Activated CD4-positive, alpha-beta memory T cell treated with anti-CD3 and anti-CD28 coated beads for 36 hours (primary cell): ENCODE measurements around the gene IQSEC1. TPM values are rescaled to one million over a fixed set of nuclear protein-coding genes. Genes with fewer than 3 reads are reported as not detected.
A peak's percentile ranks its signal among the peaks of the same experiment; 100 is the strongest.

Experiments
- CTCF ChIA-PET: fragments of 350-600 bp; sonication (Branson Sonifier 250); formaldehyde crosslinking; loops from one replicate; lab custom pipeline; 2021; ENCODE audit warnings: antibody characterized with exemption, inconsistent platforms; lab: Charles Lee
- POLR2A ChIA-PET: fragments of 350-600 bp; sonication (Branson Sonifier 250); formaldehyde crosslinking; loops from one replicate; lab custom pipeline; 2021; ENCODE audit warnings: antibody characterized with exemption; lab: Charles Lee
- DNase-seq: peaks from one replicate; pipeline ENCODE4 v3.0.0-alpha.2; 2020
- H3K27ac Mint-ChIP-seq: one replicate; pipeline ENCODE4 v1.8.0; 2021; ENCODE audit warnings: mixed read lengths
- H3K27me3 Mint-ChIP-seq: one replicate; pipeline ENCODE4 v1.8.0; 2021; ENCODE audit warnings: mixed read lengths
- H3K36me3 Mint-ChIP-seq: one replicate; pipeline ENCODE4 v1.8.0; 2021; ENCODE audit warnings: mixed read lengths
- H3K4me1 Mint-ChIP-seq: one replicate; pipeline ENCODE4 v1.8.0; 2021; ENCODE audit warnings: low read depth, mixed read lengths
- H3K4me3 Mint-ChIP-seq: one replicate; pipeline ENCODE4 v1.8.0; 2021; ENCODE audit warnings: mild to moderate bottlenecking, mixed read lengths
- H3K9me3 Mint-ChIP-seq: one replicate; pipeline ENCODE4 v1.8.0; 2021; ENCODE audit warnings: mixed read lengths
- intact Hi-C: fragments of 100-400 bp; cut with micrococcal nuclease; formaldehyde crosslinking; loops from one replicate; pipeline ENCODE4 v1.15.1; 2023
- total RNA-seq, 2 experiments: library from RNA; stranded (reverse); gene quantifications; one replicate each; pipeline ENCODE4 v1.2.3, GENCODE V29; 2021

IQSEC1 gene
- total RNA-seq, 2 experiments from 2014 or later, result 42.5 to 43.8 TPM

- Mint-ChIP-seq H3K4me3 (no peak overlapping the region), H3K4me1 (peaks cover 11% of the 10 kb centered on the region), H3K9me3 (no peaks in the 10 kb centered on the region), H3K27me3 (no peaks in the 10 kb centered on the region), H3K36me3 (no peaks in the 10 kb centered on the region), H3K27ac (no peak overlapping the region)
- POLR2A ChIA-PET, result no interaction called here
- intact Hi-C loops, result no loop called here
- CTCF ChIA-PET, result interaction anchor here (0.6 kb wide), 1 partner anchor 151 kb away, joined by 3 read pairs; no protein-coding TSS in a partner anchor
- peak; percentile 61 for DNase-seq
These were observed 32.7 kb downstream of the IQSEC1 start for GRCh38 chr3:13040361-13041074.

- H3K9me3 Mint-ChIP-seq, result no peaks in the 10 kb centered on the region
- H3K27ac Mint-ChIP-seq, result no peak overlapping the region
- no peaks in the 10 kb centered on the region for H3K27me3 Mint-ChIP-seq
- H3K4me1 Mint-ChIP-seq, result peaks cover 11% of the 10 kb centered on the region
- CTCF ChIA-PET, result interaction anchor here (0.6 kb wide), 1 partner anchor 150 kb away, joined by 3 read pairs; no protein-coding TSS in a partner anchor
- DNase-seq, result no peak
- H3K4me3 Mint-ChIP-seq, result no peak overlapping the region
- POLR2A ChIA-PET, result no interaction called here
- intact Hi-C loops, result no loop called here
- H3K36me3 Mint-ChIP-seq, result no peaks in the 10 kb centered on the region
These were observed 33.9 kb downstream of the IQSEC1 start for GRCh38 chr3:13039213-13039896.

GRCh38 chr3:13037458-13038117 lies 35.6 kb downstream of the IQSEC1 start:
- ChIA-PET POLR2A (no interaction called here), CTCF (no interaction called here)
- no peak overlapping the region for H3K27ac Mint-ChIP-seq
- no peaks in the 10 kb centered on the region for H3K36me3 Mint-ChIP-seq
- no peaks in the 10 kb centered on the region for H3K9me3 Mint-ChIP-seq
- H3K4me3 Mint-ChIP-seq, result no peak overlapping the region
- H3K27me3 Mint-ChIP-seq, result no peaks in the 10 kb centered on the region
- peaks cover 11% of the 10 kb centered on the region for H3K4me1 Mint-ChIP-seq
- no peak for DNase-seq
- intact Hi-C loops, result no loop called here

GRCh38 chr3:13034861-13035260 lies 38.4 kb downstream of the IQSEC1 start:
- Mint-ChIP-seq H3K4me3 (no peak overlapping the region), H3K27ac (no peak overlapping the region), H3K4me1 (no peaks in the 10 kb centered on the region), H3K9me3 (no peaks in the 10 kb centered on the region), H3K36me3 (no peaks in the 10 kb centered on the region), H3K27me3 (no peaks in the 10 kb centered on the region)
- no peak for DNase-seq
- ChIA-PET CTCF (no interaction called here), POLR2A (no interaction called here)
- intact Hi-C loops, result no loop called here

GRCh38 chr3:13034109-13034800 lies 39.0 kb downstream of the IQSEC1 start:
- H3K4me3 Mint-ChIP-seq, result no peak overlapping the region
- H3K4me1 Mint-ChIP-seq, result no peaks in the 10 kb centered on the region
- ChIA-PET POLR2A (no interaction called here), CTCF (interaction anchor here (1.2 kb wide), 1 partner anchor 39 kb away, joined by 3 read pairs; no protein-coding TSS in a partner anchor)
- no peak for DNase-seq
- no peak overlapping the region for H3K27ac Mint-ChIP-seq
- intact Hi-C loops, result no loop called here
- H3K36me3 Mint-ChIP-seq, result no peaks in the 10 kb centered on the region
- no peaks in the 10 kb centered on the region for H3K27me3 Mint-ChIP-seq
- H3K9me3 Mint-ChIP-seq, result no peaks in the 10 kb centered on the region

- Mint-ChIP-seq H3K27me3 (no peaks in the 10 kb centered on the region), H3K27ac (no peak overlapping the region), H3K9me3 (no peaks in the 10 kb centered on the region), H3K36me3 (no peaks in the 10 kb centered on the region), H3K4me1 (no peaks in the 10 kb centered on the region), H3K4me3 (no peak overlapping the region)
- DNase-seq, result no peak
- CTCF ChIA-PET, result no interaction called here
- POLR2A ChIA-PET, result no interaction called here
- intact Hi-C loops, result no loop called here
These were observed 41.0 kb downstream of the IQSEC1 start for GRCh38 chr3:13032206-13032605.

- Mint-ChIP-seq H3K4me1 (no peaks in the 10 kb centered on the region), H3K27me3 (no peaks in the 10 kb centered on the region), H3K27ac (no peak overlapping the region), H3K4me3 (no peak overlapping the region), H3K9me3 (no peaks in the 10 kb centered on the region), H3K36me3 (no peaks in the 10 kb centered on the region)
- CTCF ChIA-PET, result no interaction called here
- intact Hi-C loops, result no loop called here
- DNase-seq, result no peak
- POLR2A ChIA-PET, result no interaction called here
These were observed 41.6 kb downstream of the IQSEC1 start for GRCh38 chr3:13031621-13032020.

- no peaks in the 10 kb centered on the region for H3K36me3 Mint-ChIP-seq
- no peaks in the 10 kb centered on the region for H3K4me1 Mint-ChIP-seq
- DNase-seq, result no peak
- CTCF ChIA-PET, result interaction anchor here (0.7 to 2.0 kb wide), 2 partner anchors 31 to 35 kb away, joined by 3 to 8 read pairs; no protein-coding TSS in a partner anchor
- no peak overlapping the region for H3K4me3 Mint-ChIP-seq
- H3K27ac Mint-ChIP-seq, result no peak overlapping the region
- POLR2A ChIA-PET, result no interaction called here
- intact Hi-C loops, result no loop called here
- H3K9me3 Mint-ChIP-seq, result no peaks in the 10 kb centered on the region
- H3K27me3 Mint-ChIP-seq, result no peaks in the 10 kb centered on the region
These were observed 42.5 kb downstream of the IQSEC1 start for GRCh38 chr3:13030684-13031083.

GRCh38 chr3:13028010-13028821 lies 45.0 kb downstream of the IQSEC1 start:
- Mint-ChIP-seq H3K4me3 (no peak overlapping the region), H3K27me3 (no peaks in the 10 kb centered on the region), H3K4me1 (no peaks in the 10 kb centered on the region), H3K27ac (no peak overlapping the region), H3K36me3 (no peaks in the 10 kb centered on the region), H3K9me3 (no peaks in the 10 kb centered on the region)
- POLR2A ChIA-PET, result no interaction called here
- no peak for DNase-seq
- intact Hi-C loops, result no loop called here
- CTCF ChIA-PET, result no interaction called here

GRCh38 chr3:13027154-13027553 lies 46.1 kb downstream of the IQSEC1 start:
- ChIA-PET CTCF (interaction anchor here (0.5 kb wide), 1 partner anchor 262 kb away, joined by 3 read pairs; no protein-coding TSS in a partner anchor), POLR2A (no interaction called here)
- no peaks in the 10 kb centered on the region for H3K9me3 Mint-ChIP-seq
- no peaks in the 10 kb centered on the region for H3K27me3 Mint-ChIP-seq
- no peak for DNase-seq
- intact Hi-C loops, result no loop called here
- no peak overlapping the region for H3K4me3 Mint-ChIP-seq
- H3K4me1 Mint-ChIP-seq, result no peaks in the 10 kb centered on the region
- no peak overlapping the region for H3K27ac Mint-ChIP-seq
- no peaks in the 10 kb centered on the region for H3K36me3 Mint-ChIP-seq

GRCh38 chr3:13026534-13026933 lies 46.7 kb downstream of the IQSEC1 start:
- intact Hi-C loops, result no loop called here
- POLR2A ChIA-PET, result no interaction called here
- Mint-ChIP-seq H3K4me1 (no peaks in the 10 kb centered on the region), H3K27me3 (no peaks in the 10 kb centered on the region), H3K9me3 (no peaks in the 10 kb centered on the region), H3K36me3 (no peaks in the 10 kb centered on the region), H3K27ac (no peak overlapping the region), H3K4me3 (no peak overlapping the region)
- CTCF ChIA-PET, result interaction anchor here (0.5 to 1.5 kb wide), 2 partner anchors 31 to 262 kb away, joined by 3 read pairs; no protein-coding TSS in a partner anchor
- no peak for DNase-seq
